GM23248 (cell line): Measurements from ENCODE around the gene RASGRP2.

Experiments used
- EZH2 ChIP-seq: fragments of 200-600 bp; sonication (generic); IDR thresholded peaks from 2 replicates; pipeline ENCODE4 v1.6.1; 2018; ENCODE audit warnings: antibody characterized with exemption, mild to moderate bottlenecking; ENCODE audit not compliant: insufficient read depth, poor library complexity, severe bottlenecking
- EZH2phosphoT487 ChIP-seq: fragments of 200-600 bp; sonication (generic); IDR thresholded peaks from 2 replicates; pipeline ENCODE4 v1.6.1; 2018; ENCODE audit warnings: antibody characterized with exemption, moderate library complexity, mild to moderate bottlenecking, low read depth; ENCODE audit not compliant: insufficient read depth

GRCh38 chr11:64681171-64681570, 62.8 kb downstream of the RASGRP2 start:
- TF ChIP-seq EZH2, result no peak
- TF ChIP-seq EZH2phosphoT487, result no peak
